GM10248 (cell line): ENCODE measurements around the gene ATP13A4.

Experiments used
- CTCF ChIA-PET: fragments of 300-600 bp; sonication (Branson Sonifier 250); formaldehyde crosslinking; extraction: SDS; loops from one replicate; lab custom pipeline; 2021; ENCODE audit warnings: antibody characterized with exemption; lab: Yijun Ruan, JAX
- POLR2A ChIA-PET: fragments of 350-650 bp; sonication (Branson Sonifier 250); formaldehyde crosslinking; extraction: SDS; loops from one replicate; lab custom pipeline; 2020; ENCODE audit warnings: antibody characterized with exemption; lab: Yijun Ruan, JAX
- DNase-seq: peaks from one replicate; pipeline ENCODE4 v3.0.0; 2012; ENCODE audit errors: extremely low spot score
- CTCF ChIP-seq: IDR thresholded peaks from 2 replicates; pipeline ENCODE4 v1.5.1; 2012; ENCODE audit warnings: mild to moderate bottlenecking, low read depth; ENCODE audit errors: extremely low read depth, missing control alignments, control extremely low read depth

The ATP13A4 gene

DNA sequence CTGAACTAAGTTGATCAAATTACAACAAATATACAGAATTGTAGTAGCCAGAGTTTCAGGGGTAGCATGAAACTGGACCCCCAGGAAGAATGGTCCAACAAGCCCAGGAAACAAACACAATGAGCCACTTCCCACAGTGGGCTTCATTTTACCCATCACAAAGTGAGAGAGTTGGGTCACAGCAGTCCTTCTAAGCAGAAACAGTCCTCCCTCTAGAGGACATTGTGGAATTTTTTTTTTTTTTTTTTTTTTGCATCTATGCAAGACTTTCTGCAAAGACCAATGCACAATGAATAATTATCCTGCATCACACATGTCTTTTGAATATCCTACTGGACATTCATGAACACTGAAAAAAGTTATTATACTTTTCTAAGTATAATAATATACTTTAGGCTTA, 102.4 kb downstream of the ATP13A4 start:
- ChIA-PET POLR2A (no interaction called here), CTCF (interaction anchor here (0.7 to 1.1 kb wide), 3 partner anchors 8 to 17 kb away, joined by 3 read pairs; no protein-coding TSS in a partner anchor)
- no peak for DNase-seq
- TF ChIP-seq CTCF, result no peak

GRCh38 chr3:193451902-193452301, 102.8 kb downstream of the ATP13A4 start:
- ChIA-PET POLR2A (no interaction called here), CTCF (interaction anchor here (0.7 to 1.1 kb wide), 3 partner anchors 9 to 16 kb away, joined by 3 read pairs; no protein-coding TSS in a partner anchor)
- DNase-seq, result no peak
- TF ChIP-seq CTCF, result no peak

GRCh38 chr3:193446965-193447602, 107.6 kb downstream of the ATP13A4 start:
- TF ChIP-seq CTCF, result no peak
- DNase-seq, result no peak
- POLR2A ChIA-PET, result no interaction called here
- CTCF ChIA-PET, result no interaction called here

DNA sequence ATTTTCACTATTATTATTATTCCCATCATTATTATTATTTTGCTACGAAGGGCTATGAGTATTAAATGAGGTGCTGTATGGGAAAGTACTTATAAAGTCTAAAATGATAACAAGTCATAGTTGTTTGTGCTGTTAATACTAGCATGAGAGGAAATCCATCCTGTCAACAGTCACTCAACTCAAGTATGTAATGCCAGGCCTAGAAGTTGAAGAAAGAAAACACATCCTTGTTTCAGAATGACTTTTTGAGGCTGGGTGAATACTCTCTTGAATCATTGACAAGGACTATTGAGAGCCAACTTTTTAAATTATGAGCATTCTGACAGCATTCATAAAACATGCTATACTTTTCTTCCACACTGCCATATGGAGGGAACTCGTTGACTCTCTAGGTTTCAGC, 115.3 kb downstream of the ATP13A4 start:
- DNase-seq, result no peak
- ChIA-PET POLR2A (no interaction called here), CTCF (no interaction called here)

DNA sequence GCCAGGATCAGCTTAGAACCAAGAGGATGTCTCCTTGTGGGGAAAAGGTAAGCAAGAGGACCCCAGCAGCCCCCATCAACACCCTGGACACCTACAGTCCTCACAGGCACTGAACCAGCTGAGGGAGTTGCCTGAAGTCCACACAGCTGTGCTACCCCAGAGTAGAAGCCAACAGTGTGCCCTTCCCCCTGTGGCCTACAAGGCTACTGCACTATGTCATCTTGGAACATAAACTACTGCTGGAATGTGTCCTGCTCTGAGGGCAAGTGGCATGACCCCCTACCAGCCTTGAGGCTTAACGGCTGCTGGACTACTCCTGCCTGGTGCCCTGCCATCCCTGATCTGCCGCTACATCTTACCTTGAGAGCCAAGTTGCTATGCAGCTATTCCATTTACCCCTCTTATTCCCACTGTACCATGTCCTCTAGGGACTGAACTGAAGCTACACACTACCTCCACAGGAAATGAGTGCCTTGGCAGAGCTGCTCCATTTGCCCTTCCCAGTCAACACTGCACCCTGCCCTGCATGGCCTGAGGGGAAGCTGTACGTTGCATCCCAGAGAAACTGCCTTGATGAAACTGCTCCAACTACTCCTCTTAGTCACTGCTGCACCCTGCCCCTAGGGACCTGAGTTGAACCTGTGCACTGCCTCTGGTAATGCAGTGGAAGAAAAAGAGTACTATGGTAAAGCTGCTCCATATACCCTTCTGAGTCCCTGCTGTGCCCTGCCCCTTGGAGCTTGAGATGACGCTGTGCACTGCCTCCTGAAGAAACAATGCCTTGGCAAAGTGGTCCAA, 135.9 kb downstream of the ATP13A4 start:
- ChIA-PET POLR2A (no interaction called here), CTCF (interaction anchor here (0.9 to 1.6 kb wide), 2 partner anchors 12 to 42 kb away, joined by 3 to 5 read pairs; no protein-coding TSS in a partner anchor)
- TF ChIP-seq CTCF, result no peak
- DNase-seq, result no peak

More for the DNA sequence above, 115.3 kb downstream of the ATP13A4 start:
- no peak for TF ChIP-seq CTCF

GRCh38 chr3:193416629-193417028, 138.1 kb downstream of the ATP13A4 start:
- ChIA-PET CTCF (no interaction called here), POLR2A (no interaction called here)
- no peak for DNase-seq
- TF ChIP-seq CTCF, result no peak
